Liver (tissue), 3 donors: ENCODE results near the gene WDR90.

ENCODE experiments used
- ATF3 ChIP-seq: IDR thresholded peaks from 2 replicates; pipeline ENCODE4 v1.6.1; 2016; ENCODE audit warnings: antibody characterized with exemption
- CTCF ChIP-seq: fragments of 150-350 bp; IDR thresholded peaks from 2 replicates; pipeline ENCODE4 v1.5.1; 2017; ENCODE audit warnings: improper control_type of control experiment, low read depth, low read length; ENCODE audit not compliant: missing input control
- EGR1 ChIP-seq, 2 donors: IDR thresholded peaks; 2 replicates each; pipeline ENCODE4 v1.6.1; 2016 to 2018; ENCODE audit warnings: antibody characterized with exemption in 2 of 2, low read depth in 2 of 2
- FOXA1 ChIP-seq: IDR thresholded peaks from 2 replicates; pipeline ENCODE4 v1.6.1; 2016; ENCODE audit warnings: antibody characterized with exemption
- GABPA ChIP-seq, 2 donors: IDR thresholded peaks in 1 of 2; conservative IDR thresholded peaks in 1 of 2; 2 replicates each; pipeline ENCODE4 v1.6.1; 2016; ENCODE audit warnings: antibody characterized with exemption in 2 of 2, mild to moderate bottlenecking in 1 of 2, moderate library complexity in 1 of 2
- HNF4A ChIP-seq, 2 donors: conservative IDR thresholded peaks; 2 replicates each; pipeline ENCODE4 v1.6.1; 2016; ENCODE audit warnings: antibody characterized with exemption in 2 of 2, mild to moderate bottlenecking in 2 of 2
- JUND ChIP-seq, 2 donors: IDR thresholded peaks; 2 replicates each; pipeline ENCODE4 v1.6.1; 2016; ENCODE audit warnings: antibody characterized with exemption in 2 of 2
- MAX ChIP-seq: IDR thresholded peaks from 2 replicates; pipeline ENCODE4 v1.6.1; 2016; ENCODE audit warnings: antibody characterized with exemption
- REST ChIP-seq: IDR thresholded peaks from 2 replicates; pipeline ENCODE4 v1.6.1; 2016; ENCODE audit warnings: antibody characterized with exemption, mild to moderate bottlenecking
- RXRA ChIP-seq, 2 donors: IDR thresholded peaks; 2 replicates each; pipeline ENCODE4 v1.6.1; 2017 to 2018; ENCODE audit warnings: antibody characterized with exemption in 2 of 2, mild to moderate bottlenecking in 1 of 2
- SP1 ChIP-seq: IDR thresholded peaks from 2 replicates; pipeline ENCODE4 v1.6.1; 2018; ENCODE audit warnings: antibody characterized with exemption, mild to moderate bottlenecking
- YY1 ChIP-seq: IDR thresholded peaks from 2 replicates; pipeline ENCODE4 v1.6.1; 2016; ENCODE audit warnings: antibody characterized with exemption, mild to moderate bottlenecking
- donor health status: healthy.
- donor health status: healthy.

GRCh38 chr16:666572-666971, 17.4 kb downstream of the WDR90 start:
- TF ChIP-seq RXRA (IDR thresholded peaks at IDR 0.05) (no peak), CTCF (no peak), EGR1 (IDR thresholded peaks at IDR 0.05; ENCODE audit: low read depth in 2 of 2) (no peak), FOXA1 (no peak), SP1 (no peak), REST (no peak), GABPA (IDR thresholded peaks at IDR 0.05 in 1 of 2, conservative IDR thresholded peaks at IDR 0.05 in 1 of 2) (no peak), JUND (IDR thresholded peaks at IDR 0.05) (no peak), MAX (no peak), YY1 (no peak), ATF3 (no peak), HNF4A (conservative IDR thresholded peaks at IDR 0.05) (no peak)
